Measurements from ENCODE around the gene TARBP1. TPM values are rescaled to one million over a fixed set of nuclear protein-coding genes. Genes with fewer than 3 reads are reported as not detected.
"Not testable (repeated sequence)": the region's sequence is repeated elsewhere in the genome, so short reads cannot be mapped to it uniquely, and the experiment has no call there.

TARBP1 gene
- total RNA-seq, 2 donors from 2014 or later, result 19.6 to 23.1 TPM

- Histone ChIP-seq H3K27ac (no peak overlapping the region), H3K4me3 (no peak overlapping the region), H3K27me3 (no peaks in the 10 kb centered on the region), H3K36me3 (no peaks in the 10 kb centered on the region), H3K4me1 (no peaks in the 10 kb centered on the region), H3K9ac (ENCODE audit: low read depth in 2 of 2, low read length in 2 of 2) (no peak overlapping the region), H3K9me3 (no peaks in the 10 kb centered on the region)
- DNase-seq, result no peak
- no peak for TF ChIP-seq CTCF (IDR thresholded peaks at IDR 0.05)
- intact Hi-C loops (cut with DNase I), result no loop called here
Observed at GRCh38 chr1:234525099-234525799, 46.3 kb upstream of the TARBP1 start.

GRCh38 chr1:234521836-234522235 lies 42.9 kb upstream of the TARBP1 start:
- no peak for DNase-seq
- Histone ChIP-seq H3K9me3 (no peaks in the 10 kb centered on the region), H3K27ac (no peak overlapping the region), H3K27me3 (no peaks in the 10 kb centered on the region), H3K4me3 (no peak overlapping the region), H3K4me1 (no peaks in the 10 kb centered on the region), H3K9ac (ENCODE audit: low read depth in 2 of 2, low read length in 2 of 2) (no peak overlapping the region), H3K36me3 (no peaks in the 10 kb centered on the region)
- intact Hi-C loops (cut with DNase I), result no loop called here
- no peak for TF ChIP-seq CTCF (IDR thresholded peaks at IDR 0.05)

- Histone ChIP-seq H3K9me3 (no peaks in the 10 kb centered on the region), H3K4me1 (no peaks in the 10 kb centered on the region), H3K4me3 (no peak overlapping the region), H3K36me3 (no peaks in the 10 kb centered on the region), H3K9ac (ENCODE audit: low read depth in 2 of 2, low read length in 2 of 2) (no peak overlapping the region), H3K27me3 (no peaks in the 10 kb centered on the region), H3K27ac (no peak overlapping the region)
- TF ChIP-seq CTCF (IDR thresholded peaks at IDR 0.05), result no peak
- intact Hi-C loops (cut with DNase I), result no loop called here
- no peak for DNase-seq
Observed at GRCh38 chr1:234520908-234521817, 42.2 kb upstream of the TARBP1 start.

- intact Hi-C loops (cut with DNase I), result no loop called here
- no peaks in the 10 kb centered on the region for H3K36me3 ChIP-seq
- no peak overlapping the region for H3K9ac ChIP-seq (ENCODE audit: low read depth in 2 of 2, low read length in 2 of 2)
- H3K4me3 ChIP-seq, result no peak overlapping the region
- no peaks in the 10 kb centered on the region for H3K9me3 ChIP-seq
- TF ChIP-seq CTCF (IDR thresholded peaks at IDR 0.05), result no peak
- no peak for DNase-seq
- no peak overlapping the region for H3K27ac ChIP-seq
- H3K4me1 ChIP-seq, result no peaks in the 10 kb centered on the region
- no peaks in the 10 kb centered on the region for H3K27me3 ChIP-seq
Observed at GRCh38 chr1:234519506-234519905, 40.5 kb upstream of the TARBP1 start.

GRCh38 chr1:234518876-234519275 lies 39.9 kb upstream of the TARBP1 start:
- no peaks in the 10 kb centered on the region for H3K27me3 ChIP-seq
- intact Hi-C loops (cut with DNase I), result no loop called here
- no peak for DNase-seq
- H3K4me1 ChIP-seq, result no peaks in the 10 kb centered on the region
- no peak overlapping the region for H3K4me3 ChIP-seq
- no peak for TF ChIP-seq CTCF (IDR thresholded peaks at IDR 0.05)
- H3K27ac ChIP-seq, result no peak overlapping the region
- H3K9me3 ChIP-seq, result no peaks in the 10 kb centered on the region
- H3K9ac ChIP-seq (ENCODE audit: low read depth in 2 of 2, low read length in 2 of 2), result no peak overlapping the region
- H3K36me3 ChIP-seq, result no peaks in the 10 kb centered on the region

- H3K9ac ChIP-seq (ENCODE audit: low read depth in 2 of 2, low read length in 2 of 2); H3K27ac ChIP-seq; intact Hi-C loops (cut with DNase I); H3K4me1 ChIP-seq; H3K9me3 ChIP-seq; H3K27me3 ChIP-seq; DNase-seq; H3K4me3 ChIP-seq; H3K36me3 ChIP-seq: not testable (repeated sequence)
Observed at GRCh38 chr1:234518086-234518485, 39.1 kb upstream of the TARBP1 start.
